ENCODE measurements around the gene NOL9.

The NOL9 gene

DNA sequence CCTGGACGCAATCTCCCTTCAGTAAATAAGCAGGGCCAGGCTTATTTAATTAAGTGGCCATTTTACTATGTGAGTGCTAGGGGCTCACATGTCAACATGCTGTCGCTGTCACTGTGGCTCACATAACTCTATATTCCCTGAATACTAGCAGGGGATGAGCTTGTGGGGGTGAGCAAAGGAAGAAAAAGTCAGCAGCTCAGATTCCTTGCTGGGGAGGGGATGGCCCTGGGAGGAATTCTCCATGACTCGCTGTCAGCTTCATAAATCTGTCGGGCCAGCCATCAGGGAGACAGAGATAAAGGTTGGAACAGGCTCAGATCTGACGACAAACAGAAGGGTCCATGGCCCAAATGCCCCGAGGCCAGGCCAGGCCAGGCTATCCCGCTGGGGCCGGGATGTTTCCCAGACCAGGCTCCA is 36.9 kb downstream of the NOL9 start:
- DNase-seq = no peak

GRCh38 chr1:6515771-6516170 is 38.5 kb downstream of the NOL9 start:
- DNase-seq = no peak

DNA sequence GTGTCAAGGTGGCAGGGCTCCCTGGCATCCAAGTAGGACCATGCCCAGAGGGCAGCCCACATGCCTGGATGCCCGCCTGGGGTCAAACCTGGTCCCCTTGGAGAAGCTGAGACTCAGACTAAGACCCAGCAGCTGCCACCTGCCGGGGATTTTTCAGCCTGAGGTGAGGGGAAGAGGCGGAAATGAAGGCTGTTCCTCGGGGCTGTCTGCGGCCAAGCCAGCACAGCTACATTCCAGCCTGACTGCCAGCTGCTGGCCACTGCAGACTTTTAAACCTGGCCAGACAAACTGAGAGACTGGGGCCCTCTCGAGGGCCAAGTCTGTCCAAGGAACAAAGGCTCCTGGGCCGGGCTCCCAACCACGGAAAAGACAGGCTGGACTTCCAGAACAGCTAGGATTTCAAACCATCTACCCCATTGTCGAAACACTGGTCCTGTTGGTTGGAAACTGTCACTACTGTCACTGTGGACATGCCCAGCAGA is 41.0 kb downstream of the NOL9 start:
- no peak for DNase-seq

GRCh38 chr1:6512908-6513280 is 41.4 kb downstream of the NOL9 start:
- no peak for DNase-seq

GRCh38 chr1:6512245-6512907 is 41.9 kb downstream of the NOL9 start:
- no peak for DNase-seq

GRCh38 chr1:6511561-6512244 is 42.6 kb downstream of the NOL9 start:
- no peak for DNase-seq

DNA sequence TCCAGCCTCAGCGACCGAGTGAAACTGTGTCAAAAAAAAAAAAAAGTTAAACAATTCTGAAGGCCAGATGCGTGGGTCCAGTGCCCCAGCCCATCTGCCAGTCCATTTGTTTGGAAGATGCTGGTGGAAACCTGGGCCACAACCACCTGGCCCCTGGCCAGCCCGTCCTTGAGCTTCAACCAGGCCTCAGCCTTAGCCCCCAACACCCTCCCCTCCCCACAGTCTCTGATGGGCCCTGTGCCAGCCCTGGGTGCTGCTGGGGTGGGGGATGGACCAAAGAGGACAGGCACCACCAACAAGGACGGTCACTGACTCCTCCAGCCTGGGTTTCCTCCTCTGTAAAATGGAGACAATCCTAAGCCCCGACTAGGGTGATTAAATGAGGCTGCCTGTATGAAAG is 43.3 kb downstream of the NOL9 start:
- no peak for DNase-seq

- DNase-seq = no peak
Measured at GRCh38 chr1:6510493-6510892, 43.8 kb downstream of the NOL9 start.

DNA sequence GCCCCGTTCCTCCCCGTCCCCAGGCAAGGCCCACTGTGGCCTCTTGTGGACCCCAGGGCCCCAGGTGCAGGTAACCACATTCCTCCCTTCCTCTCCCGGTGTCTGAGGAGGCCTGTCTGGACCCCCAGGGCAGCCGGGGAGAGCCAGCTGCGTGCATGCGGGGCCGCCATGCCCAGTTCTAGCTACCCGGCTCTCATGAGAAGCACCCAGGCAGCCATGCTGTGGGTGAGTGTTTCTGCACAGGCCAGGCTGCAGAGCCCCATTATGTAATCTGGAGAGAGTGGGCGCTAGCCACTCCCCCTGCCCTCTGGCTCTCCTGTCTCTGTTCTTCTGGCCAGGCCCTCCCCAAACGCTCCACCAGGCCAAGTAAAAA is 44.4 kb downstream of the NOL9 start:
- no peak for DNase-seq

- DNase-seq = no peak
Measured at GRCh38 chr1:6509220-6509918, 44.9 kb downstream of the NOL9 start.

DNA sequence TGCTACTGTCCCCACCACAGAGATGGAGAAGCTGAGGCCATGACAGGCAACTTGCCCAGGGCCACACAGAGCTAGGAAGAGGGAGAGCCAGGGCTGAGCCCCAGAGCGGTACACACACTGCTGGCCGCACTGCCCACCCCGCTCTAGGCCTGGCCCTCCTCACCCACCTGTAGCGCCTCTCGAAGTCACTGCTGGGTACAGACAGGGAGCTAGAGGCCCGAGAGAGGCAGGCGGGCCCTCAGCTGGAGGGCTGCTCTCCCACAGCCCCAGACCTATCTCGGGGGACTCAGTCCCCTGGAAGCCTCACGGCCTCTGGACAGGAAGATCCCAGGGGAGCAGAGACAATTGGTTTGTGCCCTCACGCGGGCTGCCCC is 45.5 kb downstream of the NOL9 start:
- DNase-seq = no peak

GRCh38 chr1:6508154-6508815 is 46.0 kb downstream of the NOL9 start:
- DNase-seq = no peak

DNA sequence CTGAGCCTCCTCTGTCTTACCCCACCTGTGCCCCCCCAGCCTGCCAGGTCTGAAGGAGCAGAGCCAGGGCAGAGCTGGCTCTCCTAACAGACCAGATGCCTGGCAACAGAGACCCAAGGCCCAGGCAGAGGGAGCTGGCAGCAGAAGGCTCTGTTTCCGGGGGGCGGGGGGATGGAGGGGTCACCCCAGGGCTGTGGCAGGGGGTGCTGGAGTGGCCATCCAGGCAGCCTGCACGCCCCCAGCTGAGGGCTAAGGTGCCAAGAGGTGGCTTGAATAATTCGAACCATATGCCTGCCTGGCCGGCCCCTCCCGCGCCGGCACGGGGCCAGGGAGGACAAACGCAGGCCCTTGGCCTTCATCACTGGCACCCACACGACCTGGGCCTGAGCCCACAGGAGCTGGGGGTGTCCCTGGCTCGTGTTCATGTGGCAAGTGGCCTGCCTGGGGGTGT is 46.8 kb downstream of the NOL9 start:
- no peak for DNase-seq

DNA sequence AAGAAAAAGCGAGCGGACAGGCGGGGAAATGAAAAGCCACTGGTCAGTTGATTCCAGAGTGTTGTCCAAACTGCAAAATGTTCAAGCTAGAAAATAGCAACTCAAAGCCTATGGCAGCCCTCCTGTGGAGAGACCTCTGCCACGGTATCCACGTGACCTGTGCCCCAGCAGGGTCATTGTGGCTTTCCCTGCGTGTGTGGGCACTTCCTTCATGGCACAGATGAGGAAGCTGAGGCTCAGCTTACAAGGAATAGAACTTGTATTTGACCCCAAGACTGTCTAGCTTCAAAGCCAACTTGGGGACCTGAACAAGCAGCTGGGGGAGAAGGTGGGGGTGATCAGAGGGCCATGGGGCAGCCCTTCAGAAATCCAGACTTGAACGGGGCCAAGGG is 47.3 kb downstream of the NOL9 start:
- no peak for DNase-seq

- no peak for DNase-seq
Measured at GRCh38 chr1:6506210-6507036, 47.9 kb downstream of the NOL9 start.

DNA sequence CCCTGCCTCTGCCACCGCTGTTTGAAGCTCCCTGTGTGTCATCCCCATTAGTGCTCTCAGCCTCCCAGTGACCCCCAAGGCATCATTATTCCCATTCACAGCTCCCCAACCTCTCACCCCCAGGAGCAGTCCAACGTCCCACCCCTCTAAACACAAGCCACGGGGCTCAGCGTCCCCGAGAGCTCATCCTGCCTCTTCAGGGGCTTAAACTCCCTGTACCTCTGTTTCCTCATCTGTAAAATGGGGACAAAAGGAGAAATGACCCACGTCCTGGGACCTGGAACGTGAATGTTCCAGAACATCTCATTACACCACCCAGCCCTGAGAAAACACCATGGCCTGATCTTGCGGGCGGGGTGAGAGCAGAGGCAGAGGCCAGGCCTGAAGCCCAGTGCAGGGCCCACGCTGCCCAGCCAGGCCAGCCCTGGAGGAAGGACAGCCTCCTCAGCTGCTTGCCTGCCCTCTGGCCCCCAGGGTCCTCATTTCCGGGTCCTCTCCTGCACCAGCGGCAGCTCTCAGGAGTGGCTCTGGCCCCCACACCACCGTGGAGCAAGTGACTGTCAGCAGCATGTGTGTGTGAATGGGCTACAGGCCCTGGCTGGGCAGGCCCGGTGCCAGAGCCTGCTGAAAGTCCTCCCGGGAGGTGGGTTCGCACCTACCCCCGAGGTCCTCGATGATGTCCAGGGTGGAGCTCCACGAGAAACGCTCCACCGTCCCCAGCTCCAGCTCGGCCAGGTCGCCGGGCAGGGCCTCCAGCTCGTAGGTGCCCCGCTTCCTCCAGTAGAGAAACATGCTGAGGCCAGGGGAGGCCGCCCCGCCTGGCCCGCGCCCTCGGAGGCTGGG is 48.7 kb downstream of the NOL9 start:
- DNase-seq = no peak

DNA sequence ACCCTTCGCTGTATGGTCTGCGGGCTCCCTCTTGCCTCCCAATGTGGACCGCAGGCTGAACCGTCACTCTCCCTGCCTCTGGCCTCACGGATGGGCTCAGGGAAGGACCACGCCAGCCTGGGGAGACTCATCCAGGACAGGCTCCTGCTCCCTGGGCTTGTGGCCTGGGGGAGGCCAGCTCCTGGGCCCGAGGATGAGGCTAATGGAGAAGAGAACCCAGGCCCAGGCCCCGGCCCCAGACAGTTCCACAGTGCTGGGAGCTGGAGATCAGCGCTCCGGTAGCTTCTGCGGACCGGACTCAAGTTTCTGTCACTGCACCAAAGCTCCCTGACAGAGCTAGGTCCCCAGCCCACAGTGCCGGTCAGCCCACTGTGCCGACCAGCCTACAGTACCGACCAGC is 49.4 kb downstream of the NOL9 start:
- no peak for DNase-seq

DNA sequence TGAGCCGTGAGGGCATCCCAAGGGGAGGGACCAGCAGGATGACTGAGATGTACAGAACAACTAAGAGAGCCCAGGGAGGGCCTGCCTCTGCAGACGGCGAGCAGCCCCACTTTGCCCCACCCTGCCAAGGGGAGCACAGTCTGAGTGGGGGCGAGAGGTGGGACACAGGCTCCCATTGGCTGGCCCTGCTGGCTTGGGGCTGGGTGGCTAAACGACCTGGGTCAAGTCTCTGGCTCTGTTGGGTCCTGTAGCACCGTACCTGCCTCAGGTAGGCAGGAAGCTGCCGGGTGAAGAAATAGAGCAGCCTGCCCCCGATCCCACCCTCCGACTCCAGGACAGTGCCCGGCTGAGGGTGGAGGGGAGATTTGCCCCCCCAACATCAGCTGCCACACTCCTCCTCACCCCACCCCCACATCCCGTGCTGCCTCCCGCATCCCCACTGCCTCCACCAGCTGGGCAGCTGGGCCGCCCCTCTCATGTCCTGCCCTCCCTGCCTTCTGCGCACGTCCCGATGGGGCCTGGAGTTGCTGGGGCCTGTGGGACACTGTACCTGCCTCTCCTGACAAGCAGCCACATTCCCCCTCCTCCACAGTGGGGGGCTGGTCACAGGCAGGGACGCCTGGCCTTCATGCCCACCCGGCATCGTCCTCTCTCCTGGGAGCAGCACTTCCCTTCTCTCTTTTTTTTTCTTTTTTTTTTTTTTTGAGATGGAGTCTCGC is 50.3 kb downstream of the NOL9 start:
- no peak for DNase-seq

- DNase-seq = no peak
Measured at GRCh38 chr1:6502000-6502891, 52.1 kb downstream of the NOL9 start.

GRCh38 chr1:6501279-6501813 is 53.0 kb downstream of the NOL9 start:
- no peak for DNase-seq
